HG02588 (cell line): Measurements from ENCODE around the gene TNK2.
"Not testable (repeated sequence)": the region's sequence is repeated elsewhere in the genome, so short reads cannot be mapped to it uniquely, and the experiment has no call there.

Experiments used
- ATAC-seq: cut with Tn5 transposase; IDR thresholded peaks from one replicate; pipeline ENCODE4 v1.9.1; 2021; ENCODE audit warnings: mild to moderate bottlenecking, moderate library complexity; ENCODE audit not compliant: unreplicated experiment

TNK2 gene

DNA sequence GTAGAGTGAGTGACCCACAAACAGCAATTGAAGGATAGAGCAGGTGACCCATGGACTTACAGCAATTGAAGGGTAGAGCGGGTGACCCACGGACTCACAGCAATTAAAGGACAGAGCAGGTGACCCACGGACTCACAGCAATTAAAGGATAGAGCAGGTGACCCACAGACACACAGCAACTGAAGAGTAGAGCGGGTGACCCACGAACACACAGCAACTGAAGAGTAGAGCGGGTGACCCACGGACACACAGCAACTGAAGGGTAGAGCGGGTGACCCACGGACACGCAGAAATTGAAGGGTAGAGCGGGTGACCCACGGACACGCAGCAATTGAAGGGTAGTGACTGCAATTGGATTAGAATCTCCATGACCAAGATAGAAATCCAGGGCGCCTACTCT lies 9.8 kb upstream of the TNK2 start:
- no peak for ATAC-seq

DNA sequence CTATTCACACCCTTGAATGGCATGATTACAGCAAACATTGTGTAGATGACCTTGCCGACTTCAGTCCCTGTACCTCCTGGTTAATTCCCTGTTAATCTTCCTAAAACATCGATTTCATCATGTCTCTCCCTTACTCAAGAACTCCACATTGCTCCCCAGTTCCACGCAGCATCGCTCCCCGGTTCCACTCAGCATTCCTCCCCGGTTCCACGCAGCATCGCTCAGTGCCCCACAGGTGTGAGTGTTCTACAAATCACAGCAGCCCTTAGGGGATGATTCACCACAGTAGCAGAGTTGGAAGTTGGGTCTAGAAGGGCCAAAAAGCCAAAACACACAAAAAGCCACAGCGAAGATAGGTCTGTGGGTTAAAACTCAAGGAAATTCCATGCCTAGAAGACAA lies 8.6 kb upstream of the TNK2 start:
- no peak for ATAC-seq

DNA sequence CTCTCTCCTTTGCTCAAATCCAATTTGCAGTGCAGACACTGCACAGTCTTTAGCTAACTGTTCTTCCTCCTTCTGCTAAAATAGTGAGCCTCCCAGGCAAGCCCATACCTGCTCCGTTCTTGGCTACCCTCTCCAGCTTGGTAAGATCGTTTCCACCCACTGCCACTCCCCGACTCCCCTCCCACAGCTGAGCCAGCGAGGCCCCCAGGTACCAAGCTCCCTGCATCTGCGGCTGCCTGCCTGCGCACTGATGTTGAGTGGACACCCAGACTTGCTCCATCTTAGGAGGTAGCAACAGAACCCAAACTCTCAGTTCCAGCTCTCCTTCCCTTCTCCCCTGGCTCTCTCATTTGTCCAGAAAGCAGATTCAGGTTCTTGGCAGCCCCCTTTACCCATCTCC lies 7.9 kb upstream of the TNK2 start:
- ATAC-seq: no peak

DNA sequence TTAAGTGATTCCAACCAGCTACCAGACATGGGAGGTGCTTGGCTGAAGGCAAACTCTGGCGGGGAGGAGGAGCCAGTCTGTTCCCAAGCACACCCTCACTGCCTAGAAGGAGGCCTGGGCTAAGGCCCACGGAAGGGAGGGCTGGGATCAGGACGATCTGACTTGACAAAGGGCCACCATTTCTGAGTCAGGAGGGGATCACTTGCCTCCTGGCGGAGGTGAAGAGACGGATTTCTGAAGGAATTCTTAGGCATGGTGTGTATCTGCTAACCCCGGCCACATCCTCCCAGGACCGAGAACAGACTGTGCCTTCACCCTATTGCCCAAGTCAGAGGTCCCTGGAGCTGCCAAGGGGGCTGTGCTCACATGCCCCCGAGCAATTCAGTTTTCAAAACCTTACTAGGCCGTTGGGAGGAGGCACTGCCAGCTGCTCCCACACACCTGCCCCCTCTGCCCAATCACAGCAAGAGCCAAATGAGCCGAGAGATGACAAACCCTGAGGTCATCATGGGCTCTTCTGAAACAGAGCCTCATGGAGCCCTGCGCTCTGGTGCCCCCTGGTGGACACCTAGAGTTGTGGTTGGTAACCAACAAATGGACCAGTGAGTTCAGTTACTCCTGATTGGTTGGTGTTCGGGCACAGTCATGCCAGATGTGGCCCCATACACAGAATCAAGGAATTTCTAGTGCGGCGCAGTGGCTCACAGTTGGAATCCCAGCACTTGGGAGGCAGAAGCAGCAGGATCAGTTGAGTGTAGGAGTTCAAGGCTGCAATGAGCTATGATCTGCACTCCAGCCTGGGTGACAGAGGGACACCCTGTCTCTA lies 6.5 kb upstream of the TNK2 start:
- ATAC-seq: peak; percentile 84

DNA sequence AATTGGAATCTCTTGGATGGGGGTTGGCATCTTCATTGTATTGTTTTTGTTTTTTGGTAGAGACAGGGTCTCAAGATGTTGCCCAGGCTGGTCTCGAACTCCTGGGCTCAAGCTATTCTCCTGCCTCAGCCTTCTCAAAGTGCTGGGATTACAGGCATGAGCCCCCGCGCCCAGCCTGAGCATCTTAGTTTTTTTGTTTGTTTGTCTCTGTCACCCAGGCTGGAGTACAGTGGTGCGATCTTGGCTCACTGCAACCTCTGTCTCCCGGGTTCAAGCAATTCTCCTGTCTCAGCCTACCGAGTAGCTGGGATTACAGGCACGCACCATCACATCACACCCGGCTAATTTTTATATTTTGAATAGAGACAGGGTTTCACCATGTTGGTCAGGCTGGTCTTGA lies 5.8 kb upstream of the TNK2 start:
- ATAC-seq: not testable (repeated sequence)

DNA sequence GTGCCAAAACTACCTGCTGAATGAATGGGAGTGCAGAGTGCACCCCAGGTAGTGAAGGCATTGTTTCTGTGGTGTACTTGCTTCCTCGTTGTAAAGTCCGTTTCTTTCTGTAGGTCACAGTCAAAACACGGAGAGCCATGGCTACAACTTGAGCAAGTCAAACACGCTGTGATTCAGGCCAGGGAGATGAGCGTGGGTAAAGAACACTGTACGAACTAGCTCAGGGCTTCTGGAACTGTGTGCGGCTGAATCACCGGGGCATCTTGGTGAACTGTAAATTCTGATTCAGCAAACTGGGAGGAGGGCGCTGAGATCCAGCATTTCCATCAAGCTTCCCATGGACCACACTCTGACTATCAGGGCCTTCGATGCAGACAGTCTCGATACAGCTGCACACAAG lies 5.0 kb upstream of the TNK2 start:
- no peak for ATAC-seq

DNA sequence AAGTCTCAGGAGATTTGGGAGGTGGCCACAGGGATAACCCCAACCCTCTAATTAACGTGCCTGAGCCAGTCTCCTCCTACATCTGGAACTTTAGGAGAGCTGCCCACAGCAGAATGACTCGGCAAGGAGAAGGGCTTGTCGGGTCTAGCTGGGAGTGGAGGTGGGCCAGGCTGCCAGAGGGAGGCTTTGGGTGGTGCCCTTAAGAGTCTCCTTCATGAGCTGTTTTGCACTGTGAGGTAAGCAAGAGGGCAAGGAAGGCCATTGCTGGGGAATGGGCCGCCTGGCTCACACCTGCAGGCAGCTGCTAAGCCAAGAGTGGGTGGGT lies 3.6 kb upstream of the TNK2 start:
- ATAC-seq: no peak

DNA sequence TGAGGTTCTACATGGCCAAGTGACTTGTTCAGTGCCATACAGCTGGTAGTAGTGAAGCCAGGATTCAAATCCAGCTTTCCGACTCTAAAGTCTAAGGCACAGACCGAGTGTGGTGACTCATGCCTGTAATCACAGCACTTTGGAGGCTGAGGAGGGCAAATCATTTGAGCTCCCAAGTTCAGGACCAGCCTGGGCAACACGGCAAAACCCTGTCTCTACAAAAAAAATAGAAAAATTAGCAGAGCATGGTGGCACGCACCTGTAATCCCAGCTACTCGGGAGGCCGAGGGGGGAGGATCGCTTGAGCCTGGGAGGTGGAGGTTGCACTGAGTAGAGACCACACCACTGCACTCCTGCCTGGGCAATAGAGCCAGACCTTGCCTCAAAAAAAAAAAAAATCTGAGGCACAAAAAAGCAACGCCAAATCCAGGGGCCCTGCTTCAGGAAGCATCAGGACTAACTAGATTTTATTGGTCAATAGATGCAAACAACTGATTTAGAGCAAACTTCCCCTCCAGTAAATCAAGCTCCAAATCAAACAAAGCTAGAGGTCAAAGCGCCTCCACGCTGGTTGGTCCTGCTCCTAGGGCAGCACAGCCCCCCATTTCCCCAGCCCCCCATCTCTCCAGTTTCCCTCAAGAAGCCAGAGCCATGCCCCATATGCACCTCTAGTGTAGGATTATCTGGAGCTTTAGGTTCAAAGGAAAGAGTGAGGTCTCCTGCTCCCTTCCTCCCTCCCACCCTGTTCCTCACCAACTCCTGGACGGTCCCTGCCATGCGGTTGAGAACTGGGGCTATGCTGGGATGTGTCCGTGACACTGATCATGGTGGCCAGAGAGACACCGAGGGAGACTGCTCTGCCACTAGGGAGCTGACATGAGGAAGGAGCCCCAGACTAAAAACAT lies 2.9 kb upstream of the TNK2 start:
- no peak for ATAC-seq

DNA sequence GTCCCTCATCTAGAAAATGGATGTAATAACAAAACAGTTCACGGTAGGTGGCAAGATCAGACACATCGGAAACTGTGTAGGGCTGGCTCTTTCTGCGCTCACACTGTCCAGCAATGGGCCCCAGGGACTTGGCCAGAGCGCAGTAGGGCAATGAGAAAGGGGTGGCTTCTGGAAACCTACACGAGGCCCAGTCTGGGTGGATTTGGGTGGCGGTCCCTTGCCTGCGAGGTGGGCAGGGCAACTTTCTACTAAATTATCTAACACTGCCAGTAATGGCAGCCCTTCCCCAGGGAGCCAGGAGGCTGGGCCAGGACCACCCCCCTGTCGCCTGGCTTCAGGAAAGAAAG lies 2.1 kb upstream of the TNK2 start:
- ATAC-seq: no peak

DNA sequence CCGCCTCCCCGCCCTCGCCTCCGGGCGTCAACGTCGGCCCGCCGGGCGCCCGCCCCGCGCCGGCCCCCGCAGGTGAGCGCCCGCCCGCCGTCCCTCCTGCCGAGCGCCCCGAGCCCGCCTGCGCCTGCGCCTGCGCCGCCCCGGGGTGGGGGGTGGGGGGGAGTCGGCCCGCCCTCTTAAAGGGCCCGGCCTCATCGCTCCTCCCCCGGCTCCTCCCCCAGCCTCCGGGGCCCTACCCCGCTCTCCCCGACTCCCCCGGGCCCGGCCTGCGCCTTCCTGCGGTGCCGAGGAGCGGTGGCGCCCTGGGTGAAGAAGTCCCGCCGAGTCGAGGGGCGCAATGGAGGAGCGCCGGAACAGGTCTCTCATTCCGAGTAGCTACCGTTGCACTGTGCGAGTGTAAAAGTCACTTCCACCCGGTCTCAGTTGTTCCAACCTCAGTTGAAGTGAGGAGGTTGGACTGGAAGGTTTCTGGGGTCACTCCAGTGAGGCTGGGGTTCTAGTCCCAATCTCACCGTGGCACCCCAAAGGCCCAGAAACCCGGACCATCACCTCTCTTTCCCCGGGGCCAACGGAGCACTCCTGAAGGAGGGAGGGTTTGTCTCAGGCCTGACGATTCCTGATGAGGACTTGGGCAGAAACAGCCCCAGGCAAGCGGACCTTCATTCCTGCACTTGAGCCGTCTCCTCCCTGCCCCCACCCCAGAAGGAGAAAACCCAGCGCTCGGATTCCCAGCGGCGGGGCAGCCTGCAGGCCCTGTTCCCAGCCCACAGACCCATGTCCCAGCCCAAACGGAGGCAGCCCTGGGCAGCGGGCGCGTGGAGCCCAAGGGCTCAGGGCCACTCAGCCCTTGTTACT lies 1.5 kb upstream of the TNK2 start:
- ATAC-seq: peak; percentile 37

DNA sequence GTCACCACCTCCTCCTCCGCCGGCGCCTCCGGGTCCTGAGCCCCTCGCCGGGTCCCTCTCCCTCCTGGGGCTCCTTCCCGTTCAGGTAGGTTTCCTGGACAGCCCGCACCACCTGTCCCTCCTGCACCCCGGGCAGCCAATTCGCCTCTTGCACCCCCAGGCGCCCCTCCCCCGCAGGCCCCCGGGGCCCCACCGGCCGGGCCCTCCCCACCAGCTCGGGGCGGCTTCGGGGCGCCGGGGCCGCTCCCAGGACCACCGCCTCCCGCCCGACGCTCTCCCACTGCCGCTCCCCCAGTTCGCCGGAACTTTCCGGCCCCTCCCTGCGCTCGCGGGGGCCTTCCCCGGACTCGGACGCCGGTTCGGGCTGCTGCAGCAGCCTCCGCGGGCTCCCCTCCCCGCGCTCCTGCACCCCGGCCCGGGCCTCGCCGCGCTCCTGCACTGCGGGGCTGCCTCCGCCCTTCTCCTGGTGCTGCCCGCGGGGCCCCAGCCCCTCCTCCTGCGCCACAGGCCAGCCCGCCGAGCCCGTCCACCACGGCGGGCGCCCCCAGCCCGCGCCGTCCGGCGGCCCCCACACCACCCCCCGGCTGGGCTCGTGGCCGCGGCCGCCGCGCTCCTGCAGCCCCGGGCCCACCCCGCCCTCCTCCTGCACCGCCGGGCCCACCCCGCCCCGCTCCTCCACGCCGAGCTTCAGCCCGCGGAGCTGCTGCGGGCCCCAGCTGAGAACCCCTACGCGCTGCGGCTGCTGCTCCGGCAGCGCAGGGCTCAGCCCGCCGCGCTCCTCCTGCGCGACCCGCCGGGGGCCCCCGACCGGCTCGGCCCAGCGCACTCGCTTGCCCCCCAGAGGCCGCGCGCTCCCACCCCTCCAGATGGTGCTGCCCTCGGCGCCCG lies 587 bp upstream of the TNK2 start:
- peak; percentile 21 for ATAC-seq

DNA sequence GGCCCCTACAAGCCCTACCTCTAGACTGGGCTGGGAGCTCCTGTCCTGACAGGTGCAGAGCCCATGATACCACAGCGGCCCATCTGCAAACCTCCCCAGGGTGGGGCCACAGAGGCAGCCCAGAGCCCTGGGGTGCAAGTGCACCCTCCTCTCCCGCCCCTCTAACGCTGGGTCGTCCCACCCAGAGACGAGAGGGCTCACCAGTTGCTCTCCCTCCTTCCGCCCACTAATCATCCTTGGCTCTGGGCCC lies 742 bp downstream of the TNK2 start:
- ATAC-seq: no peak

DNA sequence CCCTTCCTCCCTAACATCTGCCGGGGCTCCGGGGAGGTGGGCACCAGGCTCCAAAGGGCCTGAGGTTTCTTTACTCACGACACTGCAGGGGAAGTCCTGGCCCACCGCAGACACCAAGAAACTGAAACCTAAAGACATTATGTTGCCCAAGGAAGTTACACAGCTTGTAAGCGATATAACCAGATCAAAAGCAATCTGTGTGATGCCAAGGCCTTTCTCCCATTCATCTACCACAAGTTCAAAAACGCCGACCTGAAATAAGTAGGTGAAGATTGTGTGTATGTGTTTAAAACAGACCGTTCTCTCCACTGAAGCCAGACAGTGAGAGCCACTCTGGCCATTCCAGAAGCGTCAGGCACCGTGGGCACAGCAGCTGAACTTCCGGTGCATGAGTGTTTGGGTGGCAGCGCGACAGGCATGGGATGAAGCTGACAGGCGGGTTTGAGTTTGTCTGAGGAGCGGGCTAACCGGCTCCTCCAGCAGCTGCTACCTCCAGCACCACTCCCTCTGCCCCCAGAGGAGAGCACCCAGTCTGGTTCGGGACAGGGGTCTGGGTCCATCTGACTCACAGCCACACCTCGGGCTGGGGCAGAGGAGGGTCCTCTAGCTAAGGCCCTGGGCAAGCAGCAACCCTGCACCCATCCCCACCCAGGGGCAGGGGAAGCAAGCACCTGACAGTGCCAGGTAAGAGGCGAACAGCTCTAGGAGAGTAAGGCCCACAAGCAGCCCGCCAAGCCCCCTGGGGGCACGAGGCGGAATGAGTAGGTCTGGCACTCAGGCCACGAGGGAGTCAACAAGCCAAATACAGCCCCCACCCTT lies 1.3 kb downstream of the TNK2 start:
- no peak for ATAC-seq

DNA sequence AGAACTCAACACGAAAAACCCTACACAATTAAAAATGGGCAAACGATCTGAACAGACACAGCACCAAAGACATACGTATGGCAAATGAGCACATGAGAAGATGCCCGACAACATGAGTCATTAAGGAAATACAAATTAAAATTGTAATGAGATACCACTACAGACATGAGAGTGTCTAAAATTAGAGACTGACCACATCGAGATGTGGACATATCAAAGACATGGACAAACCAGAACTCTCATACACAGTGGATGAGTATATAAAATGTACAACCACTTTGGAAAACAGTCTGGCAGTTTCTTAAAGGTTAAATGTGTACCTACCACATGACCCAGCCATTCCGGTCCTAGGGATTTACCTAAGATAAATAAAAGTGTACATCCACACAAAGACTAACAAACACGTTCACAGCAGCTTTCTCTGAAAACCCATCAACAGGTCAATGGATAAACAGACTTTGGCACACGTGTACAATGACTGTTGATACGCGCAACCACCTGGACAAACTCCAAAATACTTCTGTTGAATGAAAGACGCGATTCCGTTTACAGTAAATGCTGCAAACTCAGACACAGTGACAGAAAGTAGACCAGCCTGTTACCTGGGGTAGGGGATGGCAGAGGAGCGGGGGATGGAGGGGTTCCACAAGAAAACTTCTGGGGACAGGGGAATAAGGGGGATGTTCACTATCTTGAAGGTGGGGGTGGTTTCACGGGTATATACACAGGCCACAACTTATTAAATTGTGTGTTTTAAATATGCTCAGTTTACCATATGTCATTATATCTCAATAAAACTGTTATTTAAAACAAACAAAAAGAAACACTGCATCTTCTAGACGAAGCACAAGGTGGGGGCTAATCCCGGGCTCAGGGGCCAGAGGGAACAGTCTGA lies 2.1 kb downstream of the TNK2 start:
- ATAC-seq: no peak

DNA sequence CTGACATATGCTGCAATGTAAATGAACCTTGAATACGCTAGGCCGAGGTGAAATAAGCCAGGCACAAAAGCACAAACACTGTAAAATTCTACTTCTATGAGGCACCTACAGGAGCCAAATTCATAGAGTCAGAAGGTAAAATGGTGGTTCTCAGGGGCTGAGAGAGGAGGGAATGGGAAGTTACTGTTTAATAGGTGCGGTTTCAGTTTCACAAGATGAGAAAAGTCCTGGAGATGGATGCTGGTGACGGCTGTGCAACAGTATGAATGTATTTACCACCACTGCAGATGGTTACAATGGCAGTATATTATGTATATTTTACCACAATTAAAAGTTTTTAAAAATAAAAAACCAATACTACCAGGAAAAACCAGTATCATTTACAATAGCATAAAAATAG lies 4.0 kb downstream of the TNK2 start:
- ATAC-seq: no peak

DNA sequence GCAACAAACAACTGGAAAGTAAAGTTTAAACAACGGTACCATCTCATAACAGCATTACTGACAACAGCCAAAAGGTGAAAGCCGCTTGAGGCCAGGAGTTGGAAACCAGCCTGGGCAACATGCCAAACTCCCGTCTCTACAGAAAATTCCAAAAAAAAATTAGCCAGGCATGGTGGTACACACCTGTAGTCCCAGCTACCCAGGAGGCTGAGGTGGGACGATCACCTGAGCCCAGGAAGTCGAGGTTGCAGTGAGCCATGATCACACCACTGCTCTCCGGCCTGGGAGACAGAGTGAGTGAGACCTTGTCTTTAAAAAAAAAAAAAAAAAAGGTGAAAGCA lies 4.4 kb downstream of the TNK2 start:
- ATAC-seq: no peak

DNA sequence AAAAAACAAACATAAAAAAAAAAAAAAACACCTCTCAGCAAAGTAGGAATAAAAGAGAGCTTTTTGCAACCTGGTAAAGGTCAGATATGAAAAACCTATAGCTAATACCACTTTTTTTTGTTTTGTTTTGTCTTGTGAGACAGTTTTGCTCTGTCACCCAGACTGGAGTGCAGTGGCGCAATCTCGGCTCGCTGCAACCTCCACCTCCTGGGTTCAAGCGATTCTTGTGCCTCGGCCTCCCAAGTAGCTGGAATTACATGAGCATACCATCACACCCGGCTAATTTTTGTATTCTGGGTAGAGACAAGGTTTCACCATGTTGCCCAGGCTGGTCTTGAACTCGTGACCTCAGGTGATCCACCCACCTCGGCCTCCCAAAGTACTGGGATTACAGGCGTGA lies 5.7 kb downstream of the TNK2 start:
- ATAC-seq: not testable (repeated sequence)

DNA sequence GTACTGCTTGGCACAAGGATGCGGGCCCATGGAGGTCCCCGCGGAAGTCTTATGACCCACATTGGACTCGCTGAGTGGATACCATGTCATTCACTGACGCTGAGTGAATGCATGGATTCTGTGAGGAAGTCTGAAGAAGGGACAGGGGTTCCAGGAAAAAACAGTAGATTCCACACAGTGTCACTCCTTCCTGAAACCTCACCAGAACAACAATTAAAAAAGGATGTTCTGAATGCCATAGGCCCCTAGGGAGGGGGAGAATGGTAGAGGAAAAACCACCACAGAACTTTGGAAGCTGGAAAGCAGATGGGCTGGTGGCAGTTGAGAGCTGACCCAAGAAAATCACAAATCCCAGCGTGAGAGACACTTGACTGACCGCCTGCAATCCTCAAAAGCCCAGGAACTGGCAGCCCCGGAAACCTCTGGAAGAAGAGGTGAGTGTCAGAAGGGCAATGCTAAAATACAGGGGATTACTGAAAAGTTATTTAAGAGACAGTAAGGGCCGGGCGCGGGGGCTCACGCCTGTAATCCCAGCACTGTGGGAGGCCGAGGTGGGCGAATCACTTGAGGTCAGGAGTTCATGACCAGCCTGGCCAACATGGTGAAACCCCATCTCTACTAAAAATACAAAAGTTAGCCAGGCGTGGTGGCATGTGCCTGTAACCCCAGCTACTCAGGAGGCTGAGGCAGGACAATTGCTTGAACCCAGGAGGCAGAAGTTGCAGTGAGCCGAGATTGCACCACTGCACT lies 6.3 kb downstream of the TNK2 start:
- not testable (repeated sequence) for ATAC-seq
